Small intestine (tissue), 7 donors: ENCODE data around the gene RASGEF1B. TPM values are rescaled to one million over a fixed set of nuclear protein-coding genes. Genes with fewer than 3 reads are reported as not detected.

ENCODE experiments used
- DNase-seq, 2 donors: peaks; one replicate each; pipeline versions ENCODE4 v3.0.0 to v3.0.0-alpha.2; 2013
- FAIRE-seq: peaks from 2 replicates; lab custom pipeline; 2012; peaks lifted over from hg19 to GRCh38; lab: Jason Lieb, UNC
- H3K27ac ChIP-seq, 3 donors: one replicate each; pipeline ENCODE4 v1.5.1; 2013; ENCODE audit warnings: low read length in 2 of 3, mild to moderate bottlenecking in 2 of 3, control low read depth in 1 of 3, inconsistent platforms in 1 of 3, low read depth in 1 of 3, moderate library complexity in 1 of 3
- H3K27me3 ChIP-seq, 3 donors: one replicate each; pipeline ENCODE4 v1.6.1; 2013; ENCODE audit warnings: low read length in 3 of 3, inconsistent platforms in 1 of 3; ENCODE audit not compliant: control insufficient read depth in 3 of 3, insufficient read depth in 3 of 3
- H3K36me3 ChIP-seq, 3 donors: one replicate each; pipeline ENCODE4 v1.6.1; 2013; ENCODE audit warnings: low read length in 3 of 3, inconsistent platforms in 1 of 3, low read depth in 1 of 3, mild to moderate bottlenecking in 1 of 3, moderate library complexity in 1 of 3; ENCODE audit not compliant: control insufficient read depth in 3 of 3, insufficient read depth in 2 of 3
- H3K4me1 ChIP-seq, 3 donors: one replicate each; pipeline ENCODE4 v1.6.1; 2013; ENCODE audit warnings: low read length in 2 of 3, inconsistent platforms in 1 of 3, low read depth in 1 of 3, mild to moderate bottlenecking in 1 of 3, moderate library complexity in 1 of 3; ENCODE audit not compliant: control insufficient read depth in 3 of 3, insufficient read depth in 2 of 3
- H3K4me3 ChIP-seq, 3 donors: one replicate each; pipeline ENCODE4 v1.5.1; 2013; ENCODE audit warnings: low read length in 3 of 3, control low read depth in 1 of 3, inconsistent platforms in 1 of 3, low read depth in 1 of 3, mild to moderate bottlenecking in 1 of 3, moderate library complexity in 1 of 3
- H3K9me3 ChIP-seq, 2 donors: one replicate each; pipeline ENCODE4 v1.6.1; 2013; ENCODE audit warnings: low read depth in 1 of 2, low read length in 1 of 2; ENCODE audit not compliant: control insufficient read depth in 2 of 2, insufficient read depth in 1 of 2
- WGBS, 3 donors: extraction: QIAGEN DNeasy Blood & Tissue Kit; methylation state at CpG; one replicate each; pipeline ENCODE4 v1.1.7; 2013; 5-methylcytosine and 5-hydroxymethylcytosine counted together
- polyA plus RNA-seq, 4 donors: library from polyadenylated mRNA; stranded (reverse) in 3 of 4; unstranded in 1 of 4; fragments of 200-250 nt in 3 of 4; fragments of 120-200 nt in 1 of 4; gene quantifications; one replicate each; pipeline versions ENCODE4 v1.2.1 to v1.2.3, GENCODE V29; 2013
- donor health status: healthy with polysubstance abuse.
- donor health status: control.
- donor health status: control.
- donor health status: Bipolar disorder and iron deficiency.
- donor health status: healthy.

RASGEF1B gene
- polyA plus RNA-seq, 4 donors, result 7.6 to 41.7 (median 16.3) TPM

GRCh38 chr4:81466841-81467671 lies 4.7 kb downstream of the RASGEF1B start:
- FAIRE-seq (peak; percentile 88), DNase-seq (peak; percentile 86 to 87)
- Histone ChIP-seq H3K27ac (no peak overlapping the region), H3K4me3 (no peak overlapping the region), H3K4me1 (peaks cover 0 to 20% (median 6%) of the 10 kb centered on the region in 3 donors), H3K9me3 (no peaks in the 10 kb centered on the region), H3K27me3 (no peaks in the 10 kb centered on the region), H3K36me3 (no peaks in the 10 kb centered on the region)
- WGBS, 3 donors, result 17 to 29% (median 21%) methylated on average over 5 of the region's 5 CpGs

DNA sequence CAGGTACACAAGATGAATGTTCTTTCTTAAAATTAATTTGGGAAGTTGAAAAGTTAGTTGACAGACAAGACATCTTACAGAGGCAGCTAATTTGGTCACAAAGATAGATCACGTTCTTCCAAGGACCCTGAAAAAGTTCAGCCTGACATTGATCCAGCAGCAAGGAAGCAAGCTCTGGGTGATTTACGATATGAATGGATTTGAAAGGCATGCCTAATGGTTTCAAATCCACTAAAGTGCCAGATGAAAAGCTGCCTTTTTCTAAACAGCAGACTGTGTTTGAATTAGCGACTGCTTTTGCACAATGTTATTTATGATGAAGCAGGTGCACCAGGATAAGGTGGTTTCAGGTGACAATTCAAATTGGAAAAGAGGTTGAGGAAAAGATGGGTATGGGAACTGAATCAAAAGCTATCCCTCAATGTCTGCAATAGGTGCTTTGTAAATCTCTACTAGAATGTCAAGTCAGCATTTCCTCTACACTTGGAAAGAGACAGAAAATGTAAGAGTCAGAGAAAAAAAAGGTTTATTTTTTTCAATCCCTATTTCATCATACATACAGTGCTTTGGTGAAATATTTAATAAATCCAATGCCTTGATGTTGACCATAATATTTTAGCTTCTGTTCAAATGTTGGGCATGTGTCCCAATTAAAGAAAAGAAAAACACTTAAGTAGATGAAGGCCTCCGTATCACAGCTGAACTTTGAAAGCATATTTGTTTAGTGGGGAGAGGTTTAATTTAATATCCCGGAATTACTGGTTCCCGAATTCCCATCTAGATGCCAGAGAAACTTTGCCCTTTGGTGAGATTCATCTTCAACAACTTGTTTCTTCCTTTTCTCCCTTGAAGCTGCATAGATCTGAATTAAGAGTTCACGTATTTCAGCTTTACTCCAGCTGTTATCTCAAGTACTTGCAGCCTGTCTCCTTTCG lies 6.0 kb downstream of the RASGEF1B start:
- Histone ChIP-seq H3K4me1 (peaks cover 0 to 20% (median 6%) of the 10 kb centered on the region in 3 donors), H3K27me3 (no peaks in the 10 kb centered on the region), H3K4me3 (no peak overlapping the region), H3K36me3 (no peaks in the 10 kb centered on the region), H3K27ac (peak overlapping the region; percentile 46 to 62 (median 48)), H3K9me3 (no peaks in the 10 kb centered on the region)
- peak; percentile 70 to 94 for DNase-seq
- WGBS, 3 donors, result 11 to 54% (median 40%) methylated on average over 8 of the region's 8 CpGs
- FAIRE-seq, result peak; percentile 80

DNA sequence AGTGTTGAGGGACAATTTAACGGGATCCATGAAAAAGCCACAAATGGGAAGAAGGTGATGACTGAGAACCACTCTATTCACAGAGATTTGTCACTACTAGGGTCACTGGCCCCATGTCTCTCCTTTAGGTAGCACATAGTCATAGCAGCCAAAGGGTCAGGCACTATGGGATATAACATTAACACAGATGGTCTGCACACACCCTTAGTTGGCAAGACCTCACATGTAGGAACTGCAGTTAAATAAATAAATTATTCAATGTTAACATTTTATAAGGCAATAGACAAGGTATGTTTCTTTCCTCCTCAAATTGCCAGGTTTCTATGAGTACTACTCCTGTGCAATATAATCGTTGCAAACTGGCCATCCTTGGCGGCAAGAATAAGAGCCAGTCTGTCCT lies 10.9 kb downstream of the RASGEF1B start:
- Histone ChIP-seq H3K4me3 (no peak overlapping the region), H3K27ac (no peak overlapping the region), H3K9me3 (no peaks in the 10 kb centered on the region), H3K4me1 (peaks cover 0 to 13% (median 6%) of the 10 kb centered on the region in 3 donors), H3K27me3 (no peaks in the 10 kb centered on the region), H3K36me3 (peaks cover 3 to 12% (median 3%) of the 10 kb centered on the region in 3 donors)
- no peak for FAIRE-seq
- no peak for DNase-seq
- WGBS, 3 donors, result 74 to 87% (median 86%) methylated on average over 3 of the region's 3 CpGs

DNA sequence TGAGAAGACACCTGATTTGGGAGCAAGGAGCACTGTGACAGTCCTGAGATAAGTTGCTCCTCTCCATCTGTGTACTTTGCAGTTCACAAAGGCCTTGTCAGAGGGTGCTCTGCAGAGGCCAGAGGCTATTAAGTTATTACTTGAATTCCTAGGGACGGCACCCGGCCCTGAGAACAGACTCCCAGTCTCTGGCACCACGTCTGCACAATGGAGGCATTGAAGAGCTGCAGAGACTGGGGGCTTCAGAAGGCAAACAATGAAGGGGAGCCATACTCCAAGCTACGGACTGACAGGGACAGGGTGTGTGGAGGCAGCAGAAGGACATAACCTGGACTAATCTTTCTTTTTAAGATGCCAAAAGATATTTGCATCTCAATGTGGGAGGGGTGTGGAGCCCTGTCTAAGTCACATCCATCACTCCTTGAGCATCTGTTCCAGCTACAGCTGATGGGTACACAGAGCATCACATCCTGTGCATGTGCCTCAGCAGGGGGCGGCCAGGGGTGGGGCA lies 11.5 kb downstream of the RASGEF1B start:
- peak in 1 of 2 donors; percentile 22 for DNase-seq
- 47 to 69% (median 64%) methylated on average over 5 of the region's 5 CpGs for WGBS, 3 donors
- no peaks in the 10 kb centered on the region for H3K27me3 ChIP-seq
- no peaks in the 10 kb centered on the region for H3K9me3 ChIP-seq
- H3K27ac ChIP-seq, result no peak overlapping the region
- FAIRE-seq, result no peak
- H3K4me3 ChIP-seq, result no peak overlapping the region
- H3K36me3 ChIP-seq, result peaks cover 3 to 13% (median 5%) of the 10 kb centered on the region in 3 donors
- peaks cover 0 to 9% (median 6%) of the 10 kb centered on the region in 3 donors for H3K4me1 ChIP-seq

DNA sequence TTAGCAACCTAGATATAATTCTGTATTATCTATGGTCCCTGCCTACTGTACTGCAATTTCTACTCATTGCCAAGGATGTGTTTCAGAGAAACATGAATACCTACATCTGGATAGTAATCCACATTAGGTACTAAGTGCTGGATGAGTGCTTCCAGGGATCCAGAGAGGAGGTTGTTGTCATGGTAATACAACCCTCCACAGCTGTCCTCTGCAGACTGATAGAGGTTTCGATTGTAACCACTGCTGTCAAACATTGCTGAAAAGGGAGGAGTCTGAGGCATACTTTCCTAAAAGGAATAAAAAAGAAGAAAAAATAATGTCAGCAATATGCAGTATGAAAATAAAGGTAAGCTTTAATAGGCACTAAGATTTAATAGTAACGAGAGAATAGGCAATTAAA lies 12.5 kb downstream of the RASGEF1B start:
- no peaks in the 10 kb centered on the region for H3K9me3 ChIP-seq
- DNase-seq (no peak), FAIRE-seq (no peak)
- H3K4me3 ChIP-seq, result no peak overlapping the region
- peaks cover 4 to 8% (median 6%) of the 10 kb centered on the region in 3 donors for H3K4me1 ChIP-seq
- H3K27me3 ChIP-seq, result no peaks in the 10 kb centered on the region
- peaks cover 3 to 21% (median 9%) of the 10 kb centered on the region in 3 donors for H3K36me3 ChIP-seq
- H3K27ac ChIP-seq, result no peak overlapping the region
- 65 to 83% (median 76%) methylated on average over 2 of the region's 2 CpGs for WGBS, 3 donors

GRCh38 chr4:81457921-81458520 lies 13.7 kb downstream of the RASGEF1B start:
- peaks cover 3 to 23% (median 14%) of the 10 kb centered on the region in 3 donors for H3K36me3 ChIP-seq
- WGBS, 3 donors, result 97 to 99% (median 97%) methylated on average over 2 of the region's 2 CpGs
- H3K4me3 ChIP-seq, result no peak overlapping the region
- no peaks in the 10 kb centered on the region for H3K9me3 ChIP-seq
- DNase-seq (no peak), FAIRE-seq (no peak)
- no peak overlapping the region for H3K27ac ChIP-seq
- peaks cover 6 to 10% (median 8%) of the 10 kb centered on the region in 3 donors for H3K4me1 ChIP-seq
- H3K27me3 ChIP-seq, result no peaks in the 10 kb centered on the region

- H3K9me3 ChIP-seq, result no peaks in the 10 kb centered on the region
- H3K4me1 ChIP-seq, result peaks cover under 1 to 10% (median 8%) of the 10 kb centered on the region in 3 donors
- DNase-seq (no peak), FAIRE-seq (no peak)
- no peaks in the 10 kb centered on the region for H3K27me3 ChIP-seq
- WGBS, 3 donors, result 78 to 93% (median 92%) methylated on average over 3 of the region's 3 CpGs
- no peak overlapping the region for H3K27ac ChIP-seq
- no peak overlapping the region for H3K4me3 ChIP-seq
- H3K36me3 ChIP-seq, result peaks cover 3 to 23% (median 14%) of the 10 kb centered on the region in 3 donors
Measured at GRCh38 chr4:81457345-81457744, 14.4 kb downstream of the RASGEF1B start.
